SJCRH30 (cell line): Measurements from ENCODE around the gene ACTR8. TPM values are rescaled to one million over a fixed set of nuclear protein-coding genes. Genes with fewer than 3 reads are reported as not detected.

ENCODE experiments used
- DNase-seq, 2 experiments: peaks; one replicate each; pipeline ENCODE4 v3.0.0-alpha.2; 2015 to 2020
- H3K27ac ChIP-seq: fragments of 250-450 bp; sonication (Bioruptor Pico); 2 replicates; pipeline ENCODE4 v1.5.1; 2020; ENCODE audit warnings: mild to moderate bottlenecking, moderate library complexity
- H3K27me3 ChIP-seq: fragments of 250-450 bp; sonication (Bioruptor Pico); 2 replicates; pipeline ENCODE4 v1.5.1; 2020; ENCODE audit warnings: mild to moderate bottlenecking, moderate library complexity
- H3K36me3 ChIP-seq: fragments of 250-450 bp; sonication (Bioruptor Pico); 2 replicates; pipeline ENCODE4 v1.5.1; 2020; ENCODE audit warnings: mild to moderate bottlenecking, moderate library complexity
- H3K4me1 ChIP-seq: fragments of 250-450 bp; sonication (Bioruptor Pico); 2 replicates; pipeline ENCODE4 v1.5.1; 2020; ENCODE audit warnings: mild to moderate bottlenecking, moderate library complexity
- H3K4me3 ChIP-seq: fragments of 250-450 bp; sonication (Bioruptor Pico); 2 replicates; pipeline ENCODE4 v1.5.1; 2020; ENCODE audit warnings: mild to moderate bottlenecking, moderate library complexity
- H3K9me3 ChIP-seq: fragments of 250-450 bp; sonication (Bioruptor Pico); replicated peaks from 2 replicates; pipeline ENCODE4 v1.5.1; 2020; ENCODE audit warnings: mild to moderate bottlenecking, moderate library complexity
- total RNA-seq: library from RNA; depleted of rRNA; stranded (reverse); fragments of >200 nt; shearing (Covaris generic); gene quantifications from 2 replicates; pipeline ENCODE4 v1.2.3, GENCODE V29; 2014

ACTR8 gene
- total RNA-seq, 1 experiment from 2014 or later, result 20.3 TPM

DNA sequence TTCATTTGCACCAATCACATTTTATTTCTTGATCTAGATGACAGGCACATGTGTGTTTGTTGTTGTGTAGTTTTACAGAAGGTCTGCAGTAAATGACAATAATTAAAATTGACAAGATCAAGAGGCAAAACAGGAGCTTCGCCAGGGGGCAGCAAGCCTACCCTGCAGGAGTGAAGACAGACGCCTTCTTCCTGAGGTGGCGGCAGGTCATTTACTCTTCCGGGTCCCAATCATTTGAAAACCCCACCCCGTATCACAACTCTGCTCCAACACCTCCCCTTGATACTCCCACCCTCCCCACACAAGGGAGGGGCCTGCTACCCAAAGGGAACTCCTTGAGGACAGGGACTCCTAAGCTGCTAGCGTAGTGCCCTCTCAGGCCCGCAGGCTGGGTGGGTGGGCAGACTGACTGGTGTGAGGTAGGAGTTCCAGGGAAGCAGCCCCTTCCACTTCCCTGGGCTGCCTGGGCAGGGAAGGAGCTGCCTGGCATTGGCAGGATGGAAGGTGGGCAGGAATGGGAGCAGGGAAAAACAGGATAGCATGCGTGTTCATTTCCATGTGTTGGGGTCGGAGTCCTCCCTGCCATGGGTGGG lies 48.8 kb downstream of the ACTR8 start:
- no peaks in the 10 kb centered on the region for H3K27me3 ChIP-seq
- H3K9me3 ChIP-seq, result no peaks in the 10 kb centered on the region
- H3K27ac ChIP-seq, result no peak overlapping the region
- no peak for DNase-seq
- H3K36me3 ChIP-seq, result no peaks in the 10 kb centered on the region
- no peak overlapping the region for H3K4me3 ChIP-seq
- no peaks in the 10 kb centered on the region for H3K4me1 ChIP-seq

DNA sequence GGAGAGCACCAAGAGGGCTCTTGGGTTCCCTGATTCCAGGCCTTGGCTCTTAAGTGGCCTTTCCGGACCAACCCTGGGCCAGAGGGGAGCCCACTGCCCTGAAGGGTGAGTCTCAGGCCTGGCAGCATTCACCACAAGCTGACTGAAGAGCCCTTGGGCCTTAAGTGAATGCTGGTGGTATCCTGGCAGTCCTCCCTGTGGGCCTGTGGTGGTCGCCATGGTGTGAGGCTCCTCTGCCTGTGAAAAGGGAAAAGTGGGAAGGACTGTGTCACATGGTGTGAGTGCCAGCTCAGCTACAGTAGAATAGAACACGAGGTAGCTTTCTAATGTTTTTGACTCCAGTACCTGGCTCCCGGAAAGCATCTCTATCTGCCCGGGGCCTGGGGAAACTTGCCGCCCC lies 51.0 kb downstream of the ACTR8 start:
- DNase-seq, result no peak
- no peaks in the 10 kb centered on the region for H3K27me3 ChIP-seq
- H3K36me3 ChIP-seq, result no peaks in the 10 kb centered on the region
- no peaks in the 10 kb centered on the region for H3K4me1 ChIP-seq
- no peak overlapping the region for H3K4me3 ChIP-seq
- H3K27ac ChIP-seq, result no peak overlapping the region
- no peaks in the 10 kb centered on the region for H3K9me3 ChIP-seq

- DNase-seq, result no peak
- Histone ChIP-seq H3K36me3 (no peaks in the 10 kb centered on the region), H3K4me1 (no peaks in the 10 kb centered on the region), H3K27ac (no peak overlapping the region), H3K27me3 (no peaks in the 10 kb centered on the region), H3K4me3 (no peak overlapping the region), H3K9me3 (no peaks in the 10 kb centered on the region)
Observed at GRCh38 chr3:53829605-53830004, 52.3 kb downstream of the ACTR8 start.

GRCh38 chr3:53828581-53828980 lies 53.4 kb downstream of the ACTR8 start:
- Histone ChIP-seq H3K9me3 (no peaks in the 10 kb centered on the region), H3K27ac (no peak overlapping the region), H3K27me3 (no peaks in the 10 kb centered on the region), H3K4me3 (no peak overlapping the region), H3K36me3 (no peaks in the 10 kb centered on the region), H3K4me1 (no peaks in the 10 kb centered on the region; the same call in 1 of the 2 replicates)
- no peak for DNase-seq

GRCh38 chr3:53826048-53826447 lies 55.9 kb downstream of the ACTR8 start:
- no peaks in the 10 kb centered on the region for H3K9me3 ChIP-seq
- H3K27me3 ChIP-seq, result no peaks in the 10 kb centered on the region
- DNase-seq, result no peak
- H3K27ac ChIP-seq, result no peak overlapping the region
- no peak overlapping the region for H3K4me3 ChIP-seq
- H3K36me3 ChIP-seq, result no peaks in the 10 kb centered on the region
- peaks cover 13% of the 10 kb centered on the region for H3K4me1 ChIP-seq

DNA sequence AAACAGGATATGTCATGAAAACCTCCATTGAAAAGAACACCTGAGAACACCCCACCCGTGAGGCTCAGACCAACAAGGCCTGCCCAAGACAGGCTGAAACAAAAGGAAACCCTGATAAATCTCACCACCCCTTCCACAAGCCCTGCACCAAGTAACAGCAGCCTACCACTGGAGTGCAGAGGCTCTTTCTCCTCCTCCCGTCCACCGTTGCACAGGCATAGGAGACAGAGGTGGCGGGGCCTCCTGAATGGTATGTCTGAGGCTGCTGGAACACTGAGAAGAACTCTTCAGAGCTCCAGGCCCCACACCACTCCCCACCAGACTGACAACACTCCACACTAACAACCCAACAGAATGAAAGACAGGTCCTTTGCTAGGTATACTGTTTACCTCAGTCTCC lies 57.2 kb downstream of the ACTR8 start:
- Histone ChIP-seq H3K4me1 (peaks cover 22% of the 10 kb centered on the region), H3K9me3 (no peaks in the 10 kb centered on the region), H3K4me3 (no peak overlapping the region), H3K36me3 (no peaks in the 10 kb centered on the region), H3K27ac (no peak overlapping the region), H3K27me3 (no peaks in the 10 kb centered on the region)
- no peak for DNase-seq

DNA sequence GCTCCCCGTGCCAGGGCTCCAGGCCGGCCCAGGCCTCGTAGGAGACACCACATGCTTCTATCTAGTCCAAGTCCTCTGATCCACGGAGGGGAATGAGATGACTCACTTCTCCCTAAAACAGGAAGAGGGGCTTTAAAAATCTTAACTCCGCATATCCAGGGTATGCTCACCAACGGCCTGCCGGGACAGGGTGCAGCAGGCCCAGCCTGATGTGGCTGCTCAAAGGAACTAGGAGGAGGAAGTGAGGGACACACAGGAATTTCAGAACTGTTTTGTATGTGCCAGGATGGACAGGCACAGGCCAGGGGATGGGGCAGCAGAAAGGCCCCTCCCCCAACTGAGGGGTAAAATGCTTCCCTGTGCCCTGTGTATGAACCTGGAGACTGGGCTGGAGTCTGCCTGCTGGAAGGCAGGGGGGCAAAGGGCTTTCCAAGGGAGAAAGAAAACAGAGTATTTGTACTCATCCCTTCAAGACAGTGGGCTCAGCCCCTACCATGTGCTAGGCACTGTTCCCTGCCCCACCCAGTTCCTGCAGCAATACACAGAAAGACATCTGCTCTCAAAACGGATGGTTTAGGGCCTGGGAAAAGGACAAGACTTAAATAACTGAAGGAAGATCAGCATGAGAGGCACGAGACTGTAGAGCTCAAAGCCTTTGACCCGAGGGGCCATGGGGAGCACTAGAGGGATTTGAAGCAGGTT lies 57.8 kb downstream of the ACTR8 start:
- H3K27me3 ChIP-seq, result no peaks in the 10 kb centered on the region
- H3K9me3 ChIP-seq, result no peaks in the 10 kb centered on the region
- DNase-seq, result peak in 1 of 2 experiments; percentile 24
- no peak overlapping the region for H3K27ac ChIP-seq
- H3K36me3 ChIP-seq, result no peaks in the 10 kb centered on the region
- no peak overlapping the region for H3K4me3 ChIP-seq
- peaks cover 22% of the 10 kb centered on the region for H3K4me1 ChIP-seq

DNA sequence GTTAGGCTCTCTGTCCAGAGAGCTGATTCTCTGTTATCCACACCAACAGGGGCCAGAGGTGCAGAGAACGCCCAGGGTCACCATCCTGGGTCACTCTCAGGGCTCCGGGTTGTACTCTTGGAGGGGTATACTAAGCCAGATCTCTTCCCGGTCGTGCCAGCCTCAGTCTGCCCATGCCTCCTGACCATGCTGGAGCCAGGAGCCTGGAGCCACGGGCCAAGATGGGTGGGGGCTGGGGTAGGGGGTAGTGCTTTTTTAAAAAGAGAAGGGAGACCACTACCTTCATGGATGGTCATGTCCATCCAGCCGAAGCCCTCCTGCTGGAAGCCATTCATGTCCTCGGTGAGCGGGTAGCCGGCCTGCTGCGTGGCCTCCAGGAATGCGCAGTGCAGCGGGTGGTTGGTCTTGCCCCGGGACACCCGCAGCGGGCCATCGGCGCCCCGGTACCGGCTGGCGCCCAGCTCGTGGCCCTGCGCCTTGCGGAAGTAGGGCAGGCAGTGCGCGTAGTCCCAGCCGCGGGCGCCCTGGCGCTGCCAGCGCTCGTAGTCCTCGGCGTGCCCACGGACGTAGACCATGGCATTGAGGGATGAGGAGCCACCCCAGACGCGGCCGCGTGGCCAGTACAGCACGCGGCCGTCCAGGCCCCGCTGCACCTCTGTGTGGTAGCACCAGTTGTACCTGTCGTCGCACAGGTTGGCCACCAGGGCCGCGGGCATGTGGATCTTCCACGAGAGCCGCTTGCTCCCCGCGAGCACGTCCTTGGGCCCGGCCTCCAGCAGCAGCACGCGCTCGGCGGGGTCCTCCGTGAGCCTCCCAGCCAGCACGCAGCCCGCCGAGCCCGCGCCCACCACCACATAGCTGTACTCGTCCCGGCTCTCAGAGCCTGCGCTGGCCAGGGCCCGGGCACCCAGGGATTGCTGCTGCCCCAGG lies 58.7 kb downstream of the ACTR8 start:
- no peak overlapping the region for H3K27ac ChIP-seq
- peaks cover 22% of the 10 kb centered on the region for H3K4me1 ChIP-seq
- no peak for DNase-seq
- H3K4me3 ChIP-seq, result no peak overlapping the region
- H3K9me3 ChIP-seq, result no peaks in the 10 kb centered on the region
- H3K27me3 ChIP-seq, result no peaks in the 10 kb centered on the region
- no peaks in the 10 kb centered on the region for H3K36me3 ChIP-seq

DNA sequence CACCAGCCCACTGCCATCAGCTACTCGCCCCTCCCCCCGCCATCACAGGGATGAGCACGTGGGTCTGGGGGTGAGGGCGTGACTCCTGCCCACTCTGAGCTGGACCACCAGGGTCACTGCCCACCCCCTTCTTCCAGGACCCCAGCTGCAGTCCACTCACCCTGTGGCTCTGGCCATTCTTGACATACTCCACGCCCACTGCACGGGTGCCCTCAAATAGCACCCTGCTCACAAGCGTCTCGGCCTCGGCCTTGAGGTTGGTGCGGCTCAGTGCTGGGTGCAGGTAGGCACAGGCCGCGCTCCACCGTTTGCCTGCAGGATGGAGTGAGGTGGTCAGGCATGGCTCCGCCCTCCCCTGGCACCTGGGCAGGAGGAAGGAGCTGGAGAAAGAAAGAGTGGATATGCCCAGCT lies 59.6 kb downstream of the ACTR8 start:
- Histone ChIP-seq H3K27ac (peak overlapping the region; percentile 73), H3K4me3 (no peak overlapping the region), H3K9me3 (no peaks in the 10 kb centered on the region), H3K4me1 (peaks cover 22% of the 10 kb centered on the region), H3K27me3 (no peaks in the 10 kb centered on the region), H3K36me3 (no peaks in the 10 kb centered on the region)
- no peak for DNase-seq

- H3K27me3 ChIP-seq, result no peaks in the 10 kb centered on the region
- no peak overlapping the region for H3K4me3 ChIP-seq
- H3K27ac ChIP-seq, result peak overlapping the region; percentile 73
- DNase-seq, result peak; percentile 89 to 94
- no peaks in the 10 kb centered on the region for H3K36me3 ChIP-seq
- H3K4me1 ChIP-seq, result peaks cover 22% of the 10 kb centered on the region
- no peaks in the 10 kb centered on the region for H3K9me3 ChIP-seq
Observed at GRCh38 chr3:53821631-53822121, 60.3 kb downstream of the ACTR8 start.

DNA sequence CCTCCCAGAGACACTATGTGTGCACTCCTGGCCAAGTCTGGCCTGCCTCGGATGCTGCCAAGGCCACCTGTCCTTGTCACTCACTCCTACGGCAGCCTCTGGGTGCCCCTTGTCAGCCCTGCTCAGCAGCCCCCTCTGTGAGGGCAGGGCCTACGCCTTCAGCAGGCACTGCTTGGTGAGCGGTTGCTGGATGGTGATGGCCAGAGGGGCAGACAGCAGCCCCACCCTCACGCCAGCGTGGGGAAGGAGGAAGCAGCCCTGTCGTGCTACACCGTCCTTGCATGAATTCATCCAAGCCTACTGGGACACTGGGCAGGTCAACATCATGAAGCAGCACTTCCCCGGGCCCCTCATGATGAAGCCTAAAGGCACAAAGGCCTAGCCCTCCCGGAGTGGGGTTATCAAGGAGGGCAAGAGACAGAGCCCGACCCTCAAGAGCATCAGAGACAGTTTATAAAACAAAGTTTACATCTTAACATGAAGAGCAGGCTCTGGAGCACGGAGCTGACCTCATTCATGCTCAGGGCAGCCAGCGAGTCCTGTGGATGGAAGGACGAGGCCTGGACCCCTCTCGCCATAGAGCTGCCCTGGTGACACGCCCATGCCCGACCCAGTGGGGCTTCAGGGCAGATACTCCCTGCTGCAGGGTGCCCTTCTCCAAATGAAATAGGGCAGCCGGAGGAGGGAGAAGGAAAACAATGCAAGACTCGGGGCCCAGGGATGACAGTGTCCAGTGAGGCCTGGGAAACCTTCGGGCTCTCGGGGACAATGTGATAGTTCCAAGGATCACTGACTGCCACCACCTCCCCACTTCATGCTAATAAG lies 61.0 kb downstream of the ACTR8 start:
- peak; percentile 88 to 91 for DNase-seq
- H3K4me3 ChIP-seq, result peak overlapping the region; percentile 3; the same call in 1 of the 2 replicates
- no peaks in the 10 kb centered on the region for H3K9me3 ChIP-seq
- peak overlapping the region; percentile 73 for H3K27ac ChIP-seq
- H3K36me3 ChIP-seq, result no peaks in the 10 kb centered on the region
- H3K27me3 ChIP-seq, result no peaks in the 10 kb centered on the region
- peaks cover 22% of the 10 kb centered on the region for H3K4me1 ChIP-seq

- DNase-seq, result no peak
- no peak overlapping the region for H3K4me3 ChIP-seq
- H3K27me3 ChIP-seq, result no peaks in the 10 kb centered on the region
- H3K9me3 ChIP-seq, result no peaks in the 10 kb centered on the region
- no peaks in the 10 kb centered on the region for H3K36me3 ChIP-seq
- peak overlapping the region; percentile 73 for H3K27ac ChIP-seq
- peaks cover 22% of the 10 kb centered on the region for H3K4me1 ChIP-seq
Observed at GRCh38 chr3:53820084-53820483, 61.9 kb downstream of the ACTR8 start.

- H3K27me3 ChIP-seq, result no peaks in the 10 kb centered on the region
- no peak overlapping the region for H3K4me3 ChIP-seq
Observed at GRCh38 chr3:53819163-53819868, 62.6 kb downstream of the ACTR8 start.

More at GRCh38 chr3:53819163-53819868, 62.6 kb downstream of the ACTR8 start:
- Histone ChIP-seq H3K27ac (no peak overlapping the region), H3K36me3 (no peaks in the 10 kb centered on the region), H3K9me3 (no peaks in the 10 kb centered on the region), H3K4me1 (peaks cover 22% of the 10 kb centered on the region)
- no peak for DNase-seq
